Endothelial cell of umbilical vein (primary cell): ENCODE measurements around the gene IGSF3.

Experiments used
- EZH2 ChIP-seq: IDR thresholded peaks from 2 replicates; pipeline ENCODE4 v1.6.1; 2012; ENCODE audit warnings: borderline replicate concordance, low read depth, mild to moderate bottlenecking, moderate library complexity, low read length, inconsistent platforms; ENCODE audit not compliant: severe bottlenecking
- FOS ChIP-seq: IDR thresholded peaks from 2 replicates; pipeline ENCODE4 v1.6.1; 2011; ENCODE audit warnings: mild to moderate bottlenecking, low read length, moderate library complexity, borderline replicate concordance; ENCODE audit not compliant: insufficient read depth
- GATA2 ChIP-seq: IDR thresholded peaks from 2 replicates; pipeline ENCODE4 v1.7.0; 2011; ENCODE audit warnings: low read depth, mild to moderate bottlenecking, moderate library complexity, mixed read lengths, low read length; ENCODE audit not compliant: insufficient read length, insufficient read depth
- JUN ChIP-seq: IDR thresholded peaks from 2 replicates; pipeline ENCODE4 v1.6.1; 2011; ENCODE audit warnings: borderline replicate concordance, low read depth; ENCODE audit not compliant: insufficient read length, insufficient read depth
- MYC ChIP-seq: IDR thresholded peaks from one replicate; pipeline ENCODE4 v1.6.1; 2011; ENCODE audit warnings: mild to moderate bottlenecking, low read depth, low read length
- POLR2A ChIP-seq: IDR thresholded peaks from 2 replicates; pipeline ENCODE4 v1.6.1; 2012; ENCODE audit warnings: low read depth, mild to moderate bottlenecking, control low read depth, low read length
- POLR2AphosphoS5 ChIP-seq: IDR thresholded peaks from 2 replicates; pipeline ENCODE4 v1.6.1; 2012; ENCODE audit warnings: low read depth, mild to moderate bottlenecking, control low read depth, low read length, moderate library complexity; ENCODE audit not compliant: insufficient read depth
- TF ChIP-seq, protein P1 (sequence below), 2 donors: IDR thresholded peaks; 1 replicate in 1 of 2; 2 replicates in 1 of 2; pipeline ENCODE4 v1.5.1; 2011; ENCODE audit warnings: low read length in 2 of 2, mild to moderate bottlenecking in 2 of 2, moderate library complexity in 2 of 2, control low read depth in 1 of 2, inconsistent platforms in 1 of 2, low read depth in 1 of 2; ENCODE audit not compliant: insufficient read depth in 1 of 2; ENCODE audit errors: extremely low read depth in 1 of 2
- TF ChIP-seq, protein P2 (sequence below): IDR thresholded peaks from 2 replicates; pipeline ENCODE4 v1.6.1; 2011; ENCODE audit not compliant: insufficient read depth, insufficient read length

DNA sequence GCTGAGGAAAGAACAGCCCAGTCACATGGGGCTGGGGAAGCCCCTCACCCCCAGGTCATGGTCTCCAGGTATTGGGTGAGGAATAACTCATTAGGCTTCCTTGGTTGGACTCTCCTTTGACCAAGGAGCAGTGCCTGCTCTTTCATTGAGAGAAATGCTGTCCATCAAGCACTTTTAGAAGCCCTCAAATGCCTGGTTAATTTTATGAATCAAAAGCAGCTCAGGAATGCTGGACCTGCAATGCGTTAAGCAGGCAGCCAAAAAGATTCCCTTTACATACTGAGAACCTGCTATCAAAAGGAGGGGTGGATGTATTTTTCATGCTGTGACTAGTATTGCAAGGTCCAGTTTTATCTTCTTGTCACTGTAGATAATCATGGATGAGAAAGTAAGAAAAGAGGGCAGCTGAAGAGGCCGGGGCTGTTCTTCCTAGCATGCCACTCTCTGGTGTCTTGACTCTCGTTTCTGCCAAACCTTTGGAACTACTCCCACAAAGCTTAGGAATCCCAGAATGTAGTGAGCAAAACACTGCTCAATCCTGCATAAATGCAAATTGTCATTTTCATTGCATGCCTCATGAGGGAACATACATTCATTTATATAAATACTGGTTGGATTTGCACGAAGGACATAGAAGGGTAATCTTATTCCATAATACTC lies 94.6 kb downstream of the IGSF3 start:
- TF ChIP-seq POLR2AphosphoS5 (no peak), JUN (no peak), EZH2 (no peak), POLR2A (no peak), FOS (no peak), MYC (no peak), GATA2 (no peak)
- TF ChIP-seq, protein P1, sequence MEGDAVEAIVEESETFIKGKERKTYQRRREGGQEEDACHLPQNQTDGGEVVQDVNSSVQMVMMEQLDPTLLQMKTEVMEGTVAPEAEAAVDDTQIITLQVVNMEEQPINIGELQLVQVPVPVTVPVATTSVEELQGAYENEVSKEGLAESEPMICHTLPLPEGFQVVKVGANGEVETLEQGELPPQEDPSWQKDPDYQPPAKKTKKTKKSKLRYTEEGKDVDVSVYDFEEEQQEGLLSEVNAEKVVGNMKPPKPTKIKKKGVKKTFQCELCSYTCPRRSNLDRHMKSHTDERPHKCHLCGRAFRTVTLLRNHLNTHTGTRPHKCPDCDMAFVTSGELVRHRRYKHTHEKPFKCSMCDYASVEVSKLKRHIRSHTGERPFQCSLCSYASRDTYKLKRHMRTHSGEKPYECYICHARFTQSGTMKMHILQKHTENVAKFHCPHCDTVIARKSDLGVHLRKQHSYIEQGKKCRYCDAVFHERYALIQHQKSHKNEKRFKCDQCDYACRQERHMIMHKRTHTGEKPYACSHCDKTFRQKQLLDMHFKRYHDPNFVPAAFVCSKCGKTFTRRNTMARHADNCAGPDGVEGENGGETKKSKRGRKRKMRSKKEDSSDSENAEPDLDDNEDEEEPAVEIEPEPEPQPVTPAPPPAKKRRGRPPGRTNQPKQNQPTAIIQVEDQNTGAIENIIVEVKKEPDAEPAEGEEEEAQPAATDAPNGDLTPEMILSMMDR (IDR thresholded peaks at IDR 0.05; ENCODE audit: extremely low read depth in 1 of 2, insufficient read depth in 1 of 2, low read depth in 1 of 2, low read length in 2 of 2): no peak
- TF ChIP-seq, protein P2, sequence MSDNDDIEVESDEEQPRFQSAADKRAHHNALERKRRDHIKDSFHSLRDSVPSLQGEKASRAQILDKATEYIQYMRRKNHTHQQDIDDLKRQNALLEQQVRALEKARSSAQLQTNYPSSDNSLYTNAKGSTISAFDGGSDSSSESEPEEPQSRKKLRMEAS: no peak
